NCI-H2196 treated with DMSO at 0.1 percent for 48 hours (cell line): Measurements from ENCODE around the gene FAHD2A.
"Not testable (repeated sequence)": the region's sequence is repeated elsewhere in the genome, so short reads cannot be mapped to it uniquely, and the experiment has no call there.

Experiments used
- DNase-seq: peaks from one replicate; lab custom pipeline; 2025; ENCODE audit not compliant: unreplicated experiment; lab: John Stamatoyannopoulos, UW

The FAHD2A gene

DNA sequence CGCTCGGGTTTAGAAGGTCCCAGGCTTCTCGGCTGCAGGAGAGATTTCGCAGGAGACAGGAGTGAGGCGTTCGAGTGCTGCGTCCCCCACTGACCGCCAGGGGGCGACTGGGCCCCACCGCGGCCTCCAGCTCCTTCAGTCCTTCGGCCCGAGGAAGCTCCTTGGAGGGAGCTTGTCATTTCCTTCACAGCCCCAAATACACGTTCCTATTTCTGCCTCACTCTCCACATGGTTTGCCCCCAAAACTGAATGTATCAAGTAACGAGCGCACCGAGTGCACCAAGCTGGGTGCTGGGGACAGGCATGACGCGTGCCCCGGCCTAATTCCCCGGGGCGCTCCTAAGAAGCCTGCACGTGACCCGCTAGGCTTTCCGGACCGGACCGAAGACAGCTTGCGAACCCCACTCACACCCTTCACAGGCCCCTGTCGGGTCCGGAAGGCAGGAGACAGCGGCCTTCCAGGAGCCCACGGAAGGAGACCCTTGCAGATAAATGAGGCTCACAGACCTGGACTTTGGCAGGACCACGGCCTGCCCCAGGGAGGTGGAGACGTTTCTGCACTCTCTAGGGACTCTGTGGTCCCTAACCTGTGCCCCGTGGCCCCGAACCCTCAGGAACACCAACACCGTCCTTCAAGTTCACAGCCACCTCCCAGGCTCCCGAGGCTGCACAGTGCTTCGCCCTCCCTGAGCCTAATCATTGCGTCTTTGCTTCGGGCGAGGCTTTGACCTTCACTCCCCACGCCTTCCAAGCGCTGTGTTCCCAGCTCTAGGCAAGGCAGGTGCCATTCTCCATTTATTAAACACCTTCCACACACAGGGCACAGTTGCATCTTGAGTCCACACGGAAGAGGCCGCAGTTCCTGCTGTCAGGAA is 13.0 kb upstream of the FAHD2A start:
- peak; percentile 7 for DNase-seq

DNA sequence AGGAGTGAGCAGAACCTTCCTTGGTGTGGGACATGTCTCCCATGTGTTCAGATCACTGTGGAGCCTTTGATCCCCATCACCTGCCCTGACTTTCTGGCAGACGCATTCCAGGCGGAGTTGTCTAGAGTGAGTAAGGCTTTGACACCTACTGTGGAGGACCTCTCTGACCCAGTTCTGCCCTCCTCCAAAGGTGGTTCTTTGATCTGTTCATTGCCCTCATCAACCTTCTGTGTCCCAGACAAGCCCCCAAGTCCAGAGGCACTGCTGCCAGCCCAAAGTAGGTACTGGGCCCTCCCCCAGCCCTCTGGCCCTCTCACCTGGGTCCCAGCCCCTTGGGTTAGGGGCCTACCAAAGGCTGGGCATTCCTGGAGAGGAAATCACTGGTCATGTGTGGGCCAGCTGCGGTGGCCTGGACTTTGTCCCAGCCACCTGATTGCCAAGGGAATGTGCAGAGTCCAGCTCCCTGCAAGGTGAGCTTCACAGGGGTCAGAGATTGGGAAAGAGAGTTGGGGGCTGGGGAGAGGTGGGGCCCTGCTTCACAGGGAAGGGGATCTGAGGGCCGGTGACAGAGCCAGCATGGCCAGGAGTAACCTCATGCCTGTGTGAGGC is 12.1 kb upstream of the FAHD2A start:
- no peak for DNase-seq

DNA sequence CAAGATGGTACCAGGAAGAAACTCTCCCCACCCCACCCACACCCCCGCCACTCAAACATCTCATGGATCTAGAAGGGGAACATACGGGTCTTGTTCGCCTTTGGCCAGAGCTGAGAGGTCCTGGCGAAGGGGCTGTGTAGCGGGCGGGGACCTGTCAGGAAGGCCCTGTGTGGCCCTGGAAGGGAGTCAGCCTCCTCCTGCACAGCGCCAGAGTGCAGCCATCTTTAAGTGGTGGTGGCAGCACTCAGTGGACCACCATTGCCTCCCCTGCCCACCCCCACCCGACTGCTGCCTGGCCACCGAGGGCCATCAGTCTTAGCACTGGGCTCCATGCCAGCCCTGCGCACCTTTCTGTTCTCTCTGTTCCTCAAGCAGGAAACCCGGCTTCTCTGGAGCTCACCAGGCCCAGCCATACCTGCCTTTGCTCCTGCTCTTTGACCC is 11.6 kb upstream of the FAHD2A start:
- DNase-seq, result no peak

DNA sequence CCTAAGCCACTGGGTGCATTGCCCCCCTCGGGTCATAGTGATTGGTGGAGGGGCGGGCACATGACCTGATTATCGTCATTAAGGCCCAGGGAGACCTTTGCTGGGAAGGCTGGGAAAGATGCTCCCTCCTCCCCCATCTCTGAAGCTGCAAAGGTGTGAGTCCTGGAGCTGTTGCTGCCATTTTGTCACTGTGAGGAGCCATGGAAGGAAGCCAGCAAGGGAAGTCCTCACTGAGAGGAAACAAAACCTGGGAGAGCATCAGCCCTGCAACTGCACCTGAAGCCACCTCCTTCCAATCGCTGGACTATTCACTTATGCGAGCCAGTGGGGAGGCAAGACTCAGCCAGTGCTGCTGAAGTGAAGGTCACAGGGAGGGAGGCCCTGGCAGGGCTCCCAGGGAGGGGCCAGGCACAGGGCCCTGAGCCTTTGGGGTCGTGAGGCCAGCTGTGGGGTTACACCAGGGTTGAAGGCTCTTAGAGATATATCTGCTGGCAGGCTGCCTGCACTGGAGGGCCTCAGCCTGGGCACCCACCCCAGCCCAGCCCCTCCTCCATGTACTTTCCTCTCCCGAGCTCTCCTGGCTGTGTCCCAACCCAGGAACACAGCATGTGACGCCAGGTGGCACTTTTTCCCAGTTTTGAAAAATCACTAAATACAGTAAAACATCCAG is 10.7 kb upstream of the FAHD2A start:
- DNase-seq, result no peak

DNA sequence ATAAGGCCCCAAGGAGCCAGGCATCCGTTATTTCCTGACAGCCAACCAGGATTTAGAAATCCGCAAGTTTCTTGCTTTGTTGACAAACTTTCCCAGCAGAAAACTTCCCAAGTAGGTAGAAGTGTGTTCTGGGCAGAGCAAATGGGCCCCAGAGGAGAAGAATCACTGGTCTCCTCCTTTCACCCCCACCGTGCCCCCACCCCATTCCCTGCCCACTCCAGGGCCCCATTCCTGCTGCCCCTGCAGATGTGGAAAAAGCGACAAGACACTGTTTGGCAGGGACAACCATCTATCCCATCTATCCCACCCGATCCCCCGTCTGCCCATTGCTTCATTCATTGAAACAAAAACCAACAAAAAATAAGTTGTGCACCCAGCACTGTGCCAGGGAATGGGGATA is 10.2 kb upstream of the FAHD2A start:
- no peak for DNase-seq

DNA sequence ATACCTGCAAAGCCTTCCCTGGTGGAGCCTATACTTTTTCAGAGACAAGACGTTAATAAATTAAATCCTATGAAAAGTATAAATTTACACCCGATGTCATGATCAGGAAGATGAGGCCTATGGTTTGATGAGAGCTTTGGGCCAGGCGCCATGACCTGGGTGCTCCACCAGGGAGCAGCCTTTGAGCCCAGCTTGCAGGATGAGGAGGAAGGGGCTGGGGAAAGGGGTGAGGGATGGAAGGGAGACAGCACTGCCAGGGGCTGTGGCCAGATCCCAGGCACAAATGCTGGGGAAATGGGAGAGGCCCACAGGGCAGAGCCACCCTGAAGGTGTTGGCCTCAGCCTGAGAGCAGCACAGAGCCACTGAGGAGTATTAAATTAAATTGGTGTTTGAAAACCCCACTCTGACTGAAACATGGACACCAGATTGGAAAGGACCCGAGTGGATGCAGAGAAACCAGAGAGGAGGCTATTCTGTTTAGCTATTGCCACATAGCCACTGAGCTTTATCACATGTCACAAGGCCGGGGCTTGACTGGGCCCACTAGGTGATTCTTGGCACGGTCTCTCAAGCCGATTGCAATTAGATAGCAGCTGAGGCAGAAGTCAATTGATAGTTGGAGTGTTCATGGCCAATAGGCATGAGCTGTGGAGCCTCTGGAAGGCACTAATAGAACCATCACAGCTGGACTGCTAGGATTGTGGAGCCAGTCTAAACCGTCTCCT is 9.6 kb upstream of the FAHD2A start:
- no peak for DNase-seq

DNA sequence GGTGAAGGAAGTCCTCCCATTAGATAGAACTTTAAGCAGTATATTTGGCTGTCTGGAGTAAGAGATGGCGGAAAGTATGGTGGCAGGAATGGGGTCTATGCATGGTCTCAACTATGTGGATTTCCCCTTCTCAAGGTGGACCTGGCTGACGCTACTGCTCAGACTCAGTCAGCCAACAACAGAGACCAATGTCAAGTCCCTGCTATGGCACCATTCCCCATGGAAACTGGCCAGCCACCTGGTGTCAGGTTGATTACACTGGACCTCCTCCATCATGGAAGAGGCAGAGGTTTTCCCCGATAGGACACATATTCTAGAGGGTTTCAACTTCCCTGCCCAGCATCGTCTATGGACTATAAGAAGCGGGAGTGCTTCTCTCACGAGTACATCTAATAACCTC is 8.6 kb upstream of the FAHD2A start:
- no peak for DNase-seq

DNA sequence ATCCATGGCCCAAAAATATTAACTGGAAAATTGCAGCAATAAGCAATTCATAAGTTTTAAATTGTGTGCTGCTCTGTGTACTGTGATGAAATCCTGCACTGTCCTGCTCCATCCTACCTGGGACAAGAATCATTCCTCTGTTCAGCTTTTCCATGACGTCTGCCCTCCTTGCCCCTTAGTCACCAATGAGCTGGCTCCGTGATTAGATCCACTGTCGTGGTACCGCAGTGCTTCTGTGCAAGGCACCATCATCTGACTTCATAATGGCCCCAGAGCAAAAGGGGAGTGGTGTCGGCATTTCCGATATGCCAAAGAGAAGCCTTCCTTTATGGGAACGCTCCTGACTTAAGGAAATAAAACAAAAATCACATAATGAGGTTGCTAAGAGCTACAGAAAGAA is 3.4 kb upstream of the FAHD2A start:
- DNase-seq, result no peak

DNA sequence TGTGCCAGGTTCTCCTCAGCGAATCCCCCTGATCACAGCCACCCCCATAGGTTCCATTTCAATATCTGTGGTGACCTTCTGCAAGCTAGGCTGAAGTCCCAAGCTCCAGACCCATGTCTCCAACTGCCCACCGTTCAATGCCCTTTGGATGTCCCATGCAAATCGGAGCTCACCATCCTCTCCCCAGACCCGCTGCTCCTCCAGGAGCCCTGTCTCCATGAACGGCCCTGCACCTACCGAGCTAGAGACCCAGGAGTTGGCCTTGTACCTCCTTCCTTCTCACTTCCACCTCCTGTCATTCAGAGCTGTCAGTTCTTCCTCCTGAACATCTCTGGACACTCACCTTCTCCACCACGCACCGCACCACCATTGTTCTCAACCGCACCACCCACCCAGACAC is 1.0 kb upstream of the FAHD2A start:
- DNase-seq, result no peak

DNA sequence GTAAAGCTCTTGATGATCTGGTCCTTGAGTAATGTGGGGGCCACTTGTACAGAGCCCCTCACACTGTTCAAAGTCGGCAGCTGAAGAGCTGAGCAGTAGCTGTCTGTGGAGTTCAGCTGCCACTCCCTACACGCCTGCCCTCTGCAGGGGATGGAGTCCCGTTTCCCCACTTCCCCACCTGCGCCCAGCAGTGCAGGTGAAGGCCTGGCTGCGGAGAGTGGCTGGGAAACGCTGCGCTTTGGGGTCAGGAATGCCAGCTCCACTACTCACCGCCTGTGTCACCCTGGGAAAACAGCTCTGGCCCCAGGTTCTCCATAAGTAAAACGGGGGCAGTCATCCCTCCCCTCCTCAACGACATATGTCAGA is 521 bp upstream of the FAHD2A start:
- not testable (repeated sequence) for DNase-seq

DNA sequence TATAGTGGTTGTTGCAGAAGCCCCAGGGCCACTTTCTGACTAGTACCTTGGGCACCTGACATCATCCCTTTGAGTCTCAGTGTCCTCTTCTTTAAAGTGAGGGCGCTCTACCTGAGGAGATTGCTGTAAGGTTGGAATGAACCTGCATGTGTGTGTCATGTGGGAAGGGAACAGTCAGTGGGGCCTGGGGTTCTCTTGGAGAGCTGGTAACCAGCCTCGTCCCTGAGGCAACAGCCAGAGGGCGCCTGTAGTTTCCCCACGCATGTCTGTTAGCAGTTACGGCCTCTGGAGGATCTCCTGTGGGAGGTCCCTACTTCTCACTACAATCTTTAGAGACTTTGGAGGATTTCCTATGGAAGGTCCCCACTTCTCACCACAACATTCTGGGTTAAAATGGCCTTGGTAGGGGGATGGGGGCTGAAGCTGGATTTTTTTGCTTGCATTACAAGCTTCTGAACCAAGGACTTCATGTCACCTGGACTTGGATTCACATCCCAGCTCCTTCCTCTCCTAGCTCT is 755 bp downstream of the FAHD2A start:
- not testable (repeated sequence) for DNase-seq

DNA sequence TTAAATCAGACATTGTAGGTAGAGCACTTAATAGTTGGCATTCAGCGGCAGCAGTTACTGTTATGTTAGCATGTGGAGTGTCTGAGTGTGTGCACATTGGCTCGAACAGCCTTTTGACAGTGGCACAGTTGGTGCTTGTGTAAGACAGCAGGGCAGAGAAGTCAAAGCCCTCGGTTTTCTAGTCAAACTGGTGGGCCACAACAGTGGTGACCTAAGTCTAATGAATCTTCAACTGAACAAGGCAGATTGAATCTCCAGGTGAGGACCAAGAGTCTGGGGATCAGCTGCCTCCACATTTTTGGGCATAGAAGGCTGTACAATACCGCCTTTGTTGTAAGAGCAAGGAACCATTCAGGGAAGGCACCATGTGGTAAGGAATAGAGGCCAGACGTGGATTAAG is 1.3 kb downstream of the FAHD2A start:
- DNase-seq, result not testable (repeated sequence)

DNA sequence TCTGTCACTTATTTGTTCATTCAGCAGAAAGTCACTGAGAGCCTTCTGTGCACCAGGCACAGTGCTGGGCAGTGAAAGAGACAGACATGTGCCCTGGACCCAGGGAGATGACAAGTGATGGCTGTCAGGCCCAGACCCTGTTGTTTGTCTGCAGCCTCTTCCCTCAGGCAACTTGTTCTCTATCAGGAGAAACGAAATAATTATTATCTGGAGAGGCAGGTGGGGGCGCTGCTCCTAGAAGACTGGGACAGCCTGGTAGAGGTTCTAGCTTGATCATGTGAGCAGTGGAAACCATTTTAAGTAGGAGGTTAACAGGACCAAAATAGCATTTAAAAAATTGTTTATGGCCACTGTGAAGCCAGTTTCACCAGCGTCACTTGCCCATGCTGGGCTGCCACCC is 2.2 kb downstream of the FAHD2A start:
- not testable (repeated sequence) for DNase-seq

DNA sequence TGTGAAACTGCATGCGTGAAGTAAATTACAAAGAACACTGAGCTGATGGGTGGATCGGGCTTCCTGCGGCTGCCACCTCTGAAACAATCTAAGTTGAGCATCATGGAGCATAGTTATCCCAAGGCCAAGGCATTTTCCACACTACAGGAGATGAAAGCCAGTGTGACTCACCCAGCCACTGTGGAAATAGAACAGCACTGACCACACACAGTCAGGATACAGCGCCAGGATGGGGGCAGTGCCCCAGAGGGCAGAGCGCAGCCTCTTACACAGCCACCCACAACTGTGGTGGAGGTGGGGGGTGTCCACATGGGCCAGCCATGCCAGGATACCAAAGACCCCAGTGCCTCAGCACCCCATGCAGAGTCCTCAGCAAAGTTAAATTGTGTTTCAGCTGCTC is 8.7 kb downstream of the FAHD2A start:
- DNase-seq, result not testable (repeated sequence)

DNA sequence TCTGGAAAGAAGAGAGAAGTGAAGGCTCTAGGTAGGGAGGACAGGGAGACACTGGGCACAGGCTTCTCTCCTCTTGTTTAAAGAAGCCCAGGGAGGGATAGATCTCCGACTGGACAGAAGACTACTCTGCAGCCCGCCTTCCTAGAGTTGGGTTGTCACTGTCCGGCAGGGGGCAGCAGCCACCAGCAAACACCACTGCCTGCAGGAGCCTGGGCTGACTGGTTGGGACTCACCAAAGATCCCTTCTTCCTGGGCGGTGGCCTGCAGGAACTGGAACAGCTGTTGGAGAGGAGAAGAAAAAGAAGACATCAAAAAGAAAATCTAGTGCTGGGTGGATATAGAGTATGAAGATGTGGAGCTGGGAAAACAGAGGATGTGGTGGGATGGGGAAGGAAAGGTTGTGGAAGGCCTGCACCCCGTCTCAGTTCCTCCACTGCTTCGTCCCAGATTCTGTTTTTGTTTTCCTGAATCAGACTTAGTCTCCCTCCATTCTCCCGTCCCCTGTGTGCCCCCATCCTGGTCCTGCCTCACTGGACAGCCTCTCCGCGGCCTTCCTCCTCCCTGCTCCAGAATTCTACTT is 11.6 kb downstream of the FAHD2A start:
- peak; percentile 63 for DNase-seq

DNA sequence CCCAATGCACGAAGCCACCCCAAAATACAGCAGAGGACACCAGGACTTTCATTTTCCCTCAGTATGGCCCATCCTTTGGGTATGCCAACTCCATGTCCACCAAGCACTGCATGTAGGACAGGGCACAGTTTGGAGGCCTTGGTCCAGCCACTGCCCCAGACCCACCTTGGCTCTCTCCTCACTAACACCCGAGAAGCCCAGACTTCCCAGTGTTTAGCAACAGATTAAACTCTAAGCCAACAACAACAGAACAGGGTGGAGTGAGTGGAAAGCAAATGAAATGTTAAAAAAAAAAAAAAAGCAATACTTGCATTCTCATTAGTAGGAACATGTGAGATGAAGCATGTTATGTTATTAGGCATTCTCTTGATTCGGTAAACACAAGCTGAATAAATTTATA is 12.6 kb downstream of the FAHD2A start:
- DNase-seq, result not testable (repeated sequence)

DNA sequence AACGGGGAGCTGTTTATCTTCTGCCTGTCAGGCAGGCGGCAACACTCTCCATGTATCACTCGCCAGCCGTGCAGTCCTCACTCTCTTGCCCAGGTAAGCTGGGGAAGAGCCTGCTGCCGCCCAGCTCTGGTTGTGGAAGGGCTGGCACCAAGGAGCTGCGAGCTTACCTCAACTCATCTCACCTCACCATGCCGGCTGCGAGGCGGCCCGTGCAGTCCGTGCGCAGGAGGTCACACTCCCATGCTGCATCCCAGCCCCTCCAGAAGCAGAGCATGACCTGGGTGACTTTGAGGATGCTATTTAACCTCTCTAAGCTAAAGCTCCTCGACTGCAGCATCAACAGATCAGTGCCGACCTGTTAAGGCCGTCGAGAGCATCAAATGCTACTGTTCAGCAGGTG is 13.1 kb downstream of the FAHD2A start:
- DNase-seq, result not testable (repeated sequence)

DNA sequence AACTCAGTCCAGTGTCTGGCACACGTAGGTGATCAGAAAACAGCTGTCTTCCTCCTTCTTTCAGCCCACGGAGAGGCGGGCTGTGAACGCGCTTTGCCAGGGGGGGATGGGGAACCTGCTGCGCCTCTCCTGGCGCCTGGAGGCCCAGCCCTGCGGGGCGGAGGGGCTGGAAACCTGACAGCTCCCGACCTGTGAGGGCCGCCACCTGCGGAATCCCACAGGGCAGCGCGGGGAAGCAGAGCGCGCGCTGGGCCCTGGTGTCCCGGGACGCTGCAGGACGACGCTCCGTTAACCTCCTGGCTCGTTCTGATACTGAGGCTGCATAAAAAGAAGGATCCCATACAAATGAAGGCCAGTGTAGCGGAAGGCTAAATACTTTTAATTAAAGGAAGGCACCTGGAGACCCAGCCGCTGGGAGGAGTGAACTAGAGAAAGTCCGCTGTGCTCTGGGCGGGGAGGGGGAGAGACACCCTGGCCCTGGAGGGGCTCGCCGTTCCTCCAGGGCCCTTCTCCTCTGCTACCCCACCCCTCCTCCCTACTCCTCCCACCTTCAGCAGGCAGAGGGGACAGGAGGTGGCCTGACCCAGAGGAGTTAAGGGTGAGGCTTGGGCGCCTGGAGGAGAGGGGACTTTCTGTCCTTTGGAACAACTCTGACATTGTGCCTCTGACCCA is 24.8 kb downstream of the FAHD2A start:
- not testable (repeated sequence) for DNase-seq

DNA sequence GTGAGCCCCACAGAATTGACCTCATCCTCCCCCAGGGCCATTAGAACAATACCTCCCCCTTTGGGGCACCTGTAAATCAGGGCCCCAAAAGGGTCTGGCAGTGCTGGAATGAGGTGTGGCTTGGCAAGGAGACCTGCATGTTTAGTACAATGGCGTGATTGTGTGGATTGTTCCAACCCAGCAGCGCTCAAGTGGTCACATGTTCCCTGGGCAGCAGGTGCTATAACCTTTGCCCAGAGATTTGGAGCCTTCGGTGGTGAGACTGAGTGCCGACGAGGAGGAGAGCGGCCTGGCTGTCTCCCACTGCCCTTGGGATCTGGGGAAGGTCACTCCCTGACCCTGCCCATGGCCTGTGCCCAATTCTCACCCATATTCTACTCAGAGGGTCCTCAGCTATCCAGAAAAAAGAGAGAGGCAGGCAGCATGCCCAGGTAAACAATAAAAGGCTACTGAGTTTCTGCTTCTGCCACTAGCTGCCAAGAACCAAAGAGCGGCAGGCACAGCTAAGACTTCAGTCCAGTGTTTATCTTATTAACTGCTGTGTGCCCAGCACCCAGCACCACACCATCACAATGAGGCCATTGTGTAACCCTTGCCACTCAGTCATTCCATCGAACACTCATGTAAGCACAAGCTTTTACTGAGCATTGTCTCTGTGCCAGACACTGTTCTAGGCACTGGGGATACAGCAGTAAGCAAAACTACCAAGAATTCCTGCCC is 27.4 kb downstream of the FAHD2A start:
- DNase-seq, result not testable (repeated sequence)

DNA sequence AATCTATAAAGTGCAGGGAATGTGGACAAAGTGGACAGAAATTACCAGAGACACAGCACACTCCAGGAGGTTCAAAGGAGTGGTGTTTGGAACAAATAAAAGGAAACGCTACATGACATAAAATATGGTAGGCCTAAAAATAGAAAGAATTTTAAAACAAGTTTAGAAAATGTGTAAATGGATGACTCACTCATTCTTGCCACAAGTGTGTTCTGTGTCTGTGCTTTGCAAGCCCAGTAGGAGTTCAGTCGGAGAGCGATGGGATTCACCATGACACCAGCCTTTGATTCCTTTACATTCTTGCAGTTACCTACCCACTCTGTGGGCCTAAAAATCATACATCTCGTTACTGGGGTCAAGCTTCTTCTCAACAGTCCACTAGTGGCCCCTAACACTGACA is 30.9 kb downstream of the FAHD2A start:
- not testable (repeated sequence) for DNase-seq
